ENCODE measurements around the gene RNF135.
"Not testable (repeated sequence)": the region's sequence is repeated elsewhere in the genome, so short reads cannot be mapped to it uniquely, and the experiment has no call there.

The RNF135 gene

DNA sequence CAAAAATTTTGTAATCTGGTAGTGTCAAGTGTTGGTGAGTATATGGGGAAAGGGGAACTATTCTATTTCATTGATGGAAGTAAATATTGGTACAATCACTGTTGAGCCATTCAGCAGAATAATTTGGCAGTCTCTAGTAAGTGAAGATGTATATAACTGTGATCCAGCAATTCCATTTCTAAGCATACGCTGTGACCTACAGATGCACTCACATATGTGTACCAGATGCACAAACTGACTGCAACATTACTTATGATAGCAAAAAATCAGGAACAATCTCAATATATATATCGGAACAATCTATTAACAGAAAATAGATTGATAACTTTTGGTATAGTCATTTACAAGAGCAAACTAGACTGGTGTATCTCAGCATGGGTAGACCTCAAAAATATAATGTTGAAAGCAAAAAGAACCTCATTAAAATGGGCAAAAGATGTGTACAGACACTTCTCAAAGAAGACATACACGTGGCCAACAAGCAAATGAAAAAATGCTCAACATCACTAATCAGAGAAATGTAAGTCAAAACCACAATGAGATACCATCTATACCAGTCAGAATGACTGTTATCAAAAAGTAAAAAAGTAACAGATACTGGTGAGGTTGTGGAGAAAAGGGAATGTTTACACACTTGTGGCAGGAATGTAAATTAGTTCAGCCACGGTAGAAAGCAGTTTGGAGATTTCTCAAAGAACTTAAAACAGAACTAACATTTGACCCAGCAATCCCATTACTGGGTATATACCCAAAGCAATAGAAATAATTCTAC lies 28.3 kb upstream of the RNF135 start:
- CTCF ChIA-PET: no interaction called here
- Mint-ChIP-seq H3K9me3 (no peaks in the 10 kb centered on the region), H3K27me3 (peaks cover 4% of the 10 kb centered on the region), H3K4me3 (no peak overlapping the region), H3K27ac (no peak overlapping the region), H3K4me1 (peaks cover 9% of the 10 kb centered on the region), H3K36me3 (no peaks in the 10 kb centered on the region)
- no peak for DNase-seq

DNA sequence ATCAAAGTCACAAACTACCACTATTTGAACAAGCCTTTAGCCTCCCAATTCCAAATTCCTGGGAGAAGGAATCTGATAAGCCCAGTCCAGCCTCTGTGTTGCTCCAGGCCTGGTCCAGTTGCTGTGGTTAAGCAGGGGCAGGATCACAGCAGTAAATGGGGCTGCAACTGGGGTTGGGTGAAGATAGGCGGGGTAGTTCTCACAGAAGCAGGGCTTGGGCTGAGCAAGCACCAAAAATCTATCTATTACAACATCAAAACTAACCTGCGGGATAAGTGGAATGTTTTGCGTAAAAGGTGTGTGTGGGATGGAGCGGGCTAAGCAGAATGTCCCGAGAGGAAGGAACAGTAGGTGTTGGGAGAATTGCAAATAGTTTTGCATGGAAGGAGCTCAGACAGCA lies 23.0 kb upstream of the RNF135 start:
- DNase-seq: no peak

DNA sequence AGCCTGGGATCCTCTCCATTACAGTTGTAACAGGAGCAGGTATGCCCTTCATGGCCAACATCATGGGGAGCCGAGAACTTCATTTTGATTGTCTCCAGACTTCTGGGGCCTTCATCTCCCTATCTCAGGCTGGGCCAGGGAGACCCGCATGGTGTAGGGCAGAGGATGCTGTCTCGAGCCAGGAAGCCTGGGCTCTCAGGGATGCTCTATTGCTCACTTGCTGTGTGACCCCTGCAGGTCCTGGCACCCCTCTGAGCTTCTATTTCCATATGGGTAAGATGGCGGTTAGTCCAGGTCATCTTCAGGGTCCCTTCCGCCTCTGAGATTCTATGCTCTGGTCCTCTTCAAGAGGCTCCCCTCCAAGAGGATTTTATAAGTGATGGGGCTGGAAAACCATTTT lies 20.6 kb upstream of the RNF135 start:
- H3K4me1 Mint-ChIP-seq: no peaks in the 10 kb centered on the region
- CTCF ChIA-PET: interaction anchor here (0.9 kb wide), 1 partner anchor 12 kb away, joined by 3 read pairs; no protein-coding TSS in a partner anchor

More for the DNA sequence above, 23.0 kb upstream of the RNF135 start:
- Mint-ChIP-seq H3K4me3 (no peak overlapping the region), H3K36me3 (no peaks in the 10 kb centered on the region), H3K27me3 (peaks cover 4% of the 10 kb centered on the region), H3K9me3 (no peaks in the 10 kb centered on the region), H3K27ac (no peak overlapping the region), H3K4me1 (no peaks in the 10 kb centered on the region)
- CTCF ChIA-PET: no interaction called here

DNA sequence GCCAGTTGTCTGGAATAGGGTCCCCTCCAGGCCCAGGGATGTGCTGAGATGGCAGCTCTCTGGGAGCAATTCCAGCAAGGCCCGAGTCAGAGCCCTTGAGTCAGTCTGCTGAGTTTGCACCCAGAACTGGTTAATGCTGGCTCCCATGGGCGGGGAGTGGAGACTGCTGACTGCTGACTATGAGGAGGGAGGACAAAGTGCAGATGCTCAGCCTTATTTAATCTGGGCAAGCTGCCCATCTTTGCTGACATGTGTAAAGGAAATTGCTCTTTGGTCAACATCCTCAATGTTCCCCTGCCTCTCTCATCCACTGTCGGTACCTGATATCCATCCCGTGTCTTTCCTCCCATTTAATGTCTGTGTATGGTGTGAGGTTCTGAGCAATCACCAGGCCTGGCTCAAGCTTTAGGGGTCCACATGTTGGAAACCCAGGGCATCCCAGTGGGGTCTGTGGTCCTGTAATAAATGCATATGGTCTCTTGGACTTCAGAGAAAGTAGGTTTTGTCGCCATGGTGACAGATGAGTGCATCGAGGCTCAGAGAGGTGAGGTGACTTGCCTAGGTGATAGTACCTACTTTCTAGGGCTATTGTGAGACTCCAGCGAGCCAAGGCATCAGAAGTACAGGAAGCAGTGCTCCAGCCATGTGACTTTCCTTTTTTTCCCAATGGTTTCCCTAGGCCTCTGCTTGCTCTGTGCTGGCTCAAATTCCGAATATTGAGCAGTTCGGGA lies 20.0 kb upstream of the RNF135 start:
- Mint-ChIP-seq H3K27me3 (no peaks in the 10 kb centered on the region), H3K36me3 (no peaks in the 10 kb centered on the region), H3K4me1 (no peaks in the 10 kb centered on the region), H3K4me3 (no peak overlapping the region), H3K27ac (no peak overlapping the region), H3K9me3 (no peaks in the 10 kb centered on the region)
- CTCF ChIA-PET: interaction anchor here (0.9 kb wide), 1 partner anchor 13 kb away, joined by 3 read pairs; no protein-coding TSS in a partner anchor
- no peak for DNase-seq

More for the DNA sequence above, 20.6 kb upstream of the RNF135 start:
- Mint-ChIP-seq H3K27me3 (no peaks in the 10 kb centered on the region), H3K36me3 (no peaks in the 10 kb centered on the region), H3K4me3 (no peak overlapping the region), H3K9me3 (no peaks in the 10 kb centered on the region), H3K27ac (no peak overlapping the region)
- no peak for DNase-seq

DNA sequence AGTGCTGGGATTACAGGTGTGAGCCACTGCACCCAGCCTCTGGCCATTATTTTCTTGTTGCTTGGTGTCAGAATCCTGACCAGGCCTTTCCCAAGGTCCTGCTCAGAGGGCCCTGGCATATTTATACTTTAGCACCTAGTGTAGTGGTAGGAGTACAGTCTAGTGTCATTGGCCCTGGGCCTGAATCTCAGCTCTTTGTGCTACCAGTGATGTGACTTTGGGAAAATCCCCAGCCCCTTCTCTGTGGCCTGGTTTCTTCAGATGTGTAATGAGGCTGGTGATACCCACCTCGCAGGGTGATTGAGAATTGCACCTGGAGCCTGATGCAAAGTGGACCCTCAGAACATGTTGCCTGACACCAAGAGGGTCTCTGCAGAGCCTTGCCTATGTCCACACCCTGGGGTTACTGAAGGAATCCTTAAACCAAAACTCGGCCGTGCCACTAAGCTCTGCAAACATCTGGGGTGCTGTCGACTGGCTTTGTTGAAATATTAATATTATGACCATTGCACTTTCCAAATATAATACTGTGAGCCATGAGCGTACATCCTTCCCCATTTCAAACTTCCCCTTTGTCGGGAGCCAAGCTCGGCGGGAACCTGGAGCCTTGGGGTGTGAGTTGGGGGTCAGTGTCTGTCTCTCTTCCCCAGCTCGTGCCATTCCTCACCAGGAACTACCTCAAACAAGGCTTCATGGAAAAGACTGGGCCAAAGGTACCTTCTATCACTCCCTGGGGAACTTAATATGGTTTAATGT lies 18.0 kb upstream of the RNF135 start:
- Mint-ChIP-seq H3K4me3 (no peak overlapping the region), H3K4me1 (no peaks in the 10 kb centered on the region), H3K27me3 (peaks cover 19% of the 10 kb centered on the region), H3K9me3 (no peaks in the 10 kb centered on the region), H3K27ac (no peak overlapping the region), H3K36me3 (no peaks in the 10 kb centered on the region)
- DNase-seq: no peak
- CTCF ChIA-PET: interaction anchor here (1.0 kb wide), 1 partner anchor 262 kb away, joined by 4 read pairs; no protein-coding TSS in a partner anchor

DNA sequence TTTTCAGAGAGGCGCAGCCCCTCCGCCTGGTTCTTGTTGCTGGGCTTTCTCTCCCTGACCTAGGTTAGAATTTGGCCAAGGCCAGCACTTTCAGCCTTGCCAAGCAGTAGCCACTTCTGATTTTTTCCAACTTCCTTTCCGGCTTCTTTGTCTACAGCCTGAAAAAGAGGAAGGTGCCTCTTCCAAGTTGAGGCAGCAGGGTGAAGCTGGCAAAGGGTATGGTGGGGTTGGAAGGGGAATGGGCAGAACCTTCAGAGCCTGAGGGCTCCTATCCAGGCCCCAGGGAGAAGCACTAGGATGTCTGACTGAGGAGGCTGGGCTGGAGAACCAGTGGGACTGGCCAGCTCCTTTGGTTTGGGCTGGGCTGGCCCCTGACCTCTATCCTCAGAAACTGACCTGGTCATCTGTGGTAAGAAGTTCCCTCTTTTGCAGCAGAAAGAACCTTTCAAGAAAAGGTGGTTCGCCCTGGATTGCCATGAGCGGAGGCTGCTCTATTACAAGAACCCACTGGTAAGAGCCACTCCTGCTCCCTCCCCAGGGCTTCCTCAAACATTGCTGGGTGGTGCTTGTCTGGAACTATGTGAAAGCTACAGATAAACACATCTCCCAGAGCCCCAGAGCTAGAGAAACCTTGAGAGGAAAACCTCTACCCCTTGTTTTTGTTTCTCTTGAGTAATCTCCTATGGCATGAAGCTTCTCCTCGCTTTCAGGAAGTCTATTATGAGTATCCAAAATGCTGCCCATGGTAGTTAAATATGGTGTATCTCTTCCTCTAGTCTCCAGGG lies 16.6 kb upstream of the RNF135 start:
- Mint-ChIP-seq H3K4me1 (no peaks in the 10 kb centered on the region), H3K27ac (no peak overlapping the region), H3K36me3 (no peaks in the 10 kb centered on the region), H3K9me3 (no peaks in the 10 kb centered on the region), H3K4me3 (no peak overlapping the region), H3K27me3 (peaks cover 33% of the 10 kb centered on the region)
- CTCF ChIA-PET: no interaction called here
- DNase-seq: no peak

DNA sequence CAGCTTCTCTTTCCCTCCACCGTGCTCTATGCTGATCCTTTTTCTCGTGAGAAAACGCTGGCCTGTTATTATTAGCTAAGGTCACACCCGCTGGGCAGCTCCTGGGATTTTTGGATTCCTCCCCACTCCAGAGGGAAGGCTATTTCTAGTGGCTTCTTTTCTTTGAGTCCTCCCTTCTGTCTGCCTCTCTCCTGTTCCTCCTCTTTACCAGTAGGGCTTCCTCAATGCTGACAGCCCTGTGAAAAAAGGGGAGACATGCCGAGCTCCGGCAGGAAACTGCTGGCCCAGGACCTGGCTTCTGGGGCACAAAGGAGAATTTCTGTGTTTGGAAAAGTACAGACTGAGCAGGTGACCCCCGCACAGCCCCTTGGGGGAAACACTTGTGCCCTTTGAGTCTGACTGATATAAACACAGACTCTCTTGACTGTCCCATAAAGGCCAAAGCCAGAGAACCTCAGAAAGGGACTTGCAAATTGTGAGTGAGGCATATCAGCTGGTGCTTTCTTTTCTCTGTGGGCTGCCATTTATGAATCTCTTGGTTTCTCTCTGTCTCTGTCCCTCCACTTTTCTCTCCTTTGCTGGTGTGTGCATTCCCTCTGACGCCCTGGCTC lies 14.0 kb upstream of the RNF135 start:
- H3K4me3 Mint-ChIP-seq: no peak overlapping the region
- H3K9me3 Mint-ChIP-seq: no peaks in the 10 kb centered on the region
- H3K27me3 Mint-ChIP-seq: peaks cover 43% of the 10 kb centered on the region
- H3K4me1 Mint-ChIP-seq: peaks cover 5% of the 10 kb centered on the region
- no peak for DNase-seq
- CTCF ChIA-PET: no interaction called here
- H3K36me3 Mint-ChIP-seq: no peaks in the 10 kb centered on the region
- H3K27ac Mint-ChIP-seq: no peak overlapping the region

DNA sequence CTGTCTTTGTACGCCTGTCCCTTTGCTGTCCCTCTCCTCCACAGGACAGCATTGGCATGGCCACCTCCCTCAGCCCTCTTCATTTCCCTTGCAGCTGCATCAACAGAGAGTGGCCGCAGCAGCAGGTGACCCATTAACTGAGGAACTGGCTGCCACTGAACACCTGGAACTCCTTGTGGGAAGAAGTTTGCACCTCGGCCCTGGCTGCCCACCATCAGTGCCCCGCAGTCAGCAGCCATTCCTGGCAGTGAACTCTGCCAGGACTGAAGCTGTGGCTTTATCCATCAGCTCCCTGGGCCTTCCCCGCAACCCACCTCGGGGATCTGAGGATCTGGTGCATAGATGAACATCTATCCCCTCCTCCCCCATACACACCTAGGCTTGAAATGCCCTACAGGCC lies 13.1 kb upstream of the RNF135 start:
- H3K36me3 Mint-ChIP-seq: no peaks in the 10 kb centered on the region
- peaks cover 5% of the 10 kb centered on the region for H3K4me1 Mint-ChIP-seq
- no peak overlapping the region for H3K27ac Mint-ChIP-seq
- no peak overlapping the region for H3K4me3 Mint-ChIP-seq
- DNase-seq: no peak
- H3K27me3 Mint-ChIP-seq: peaks cover 43% of the 10 kb centered on the region
- CTCF ChIA-PET: no interaction called here
- H3K9me3 Mint-ChIP-seq: no peaks in the 10 kb centered on the region

DNA sequence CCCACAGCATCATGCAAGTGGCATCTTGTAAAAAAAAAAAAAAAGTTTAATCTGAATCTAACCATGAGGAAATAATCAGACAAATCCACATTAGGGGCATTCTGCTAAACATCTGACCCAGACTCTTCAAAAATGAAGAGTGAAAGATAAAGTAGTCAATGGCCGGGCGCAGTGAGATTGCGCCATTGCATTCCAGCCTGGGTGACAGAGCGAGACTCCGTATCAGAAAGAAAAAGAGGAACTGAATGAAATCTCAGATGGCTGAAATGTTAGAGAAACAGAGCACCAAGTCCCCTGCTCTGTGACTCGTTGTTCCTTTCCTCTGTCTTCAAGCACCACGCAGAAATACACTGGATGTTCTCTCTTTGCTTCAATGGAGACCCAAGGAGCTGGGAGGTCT lies 12.7 kb upstream of the RNF135 start:
- peaks cover 43% of the 10 kb centered on the region for H3K27me3 Mint-ChIP-seq
- DNase-seq: no peak
- H3K4me3 Mint-ChIP-seq: no peak overlapping the region
- H3K36me3 Mint-ChIP-seq: no peaks in the 10 kb centered on the region
- no peaks in the 10 kb centered on the region for H3K9me3 Mint-ChIP-seq
- H3K27ac Mint-ChIP-seq: no peak overlapping the region
- peaks cover 5% of the 10 kb centered on the region for H3K4me1 Mint-ChIP-seq
- CTCF ChIA-PET: no interaction called here

DNA sequence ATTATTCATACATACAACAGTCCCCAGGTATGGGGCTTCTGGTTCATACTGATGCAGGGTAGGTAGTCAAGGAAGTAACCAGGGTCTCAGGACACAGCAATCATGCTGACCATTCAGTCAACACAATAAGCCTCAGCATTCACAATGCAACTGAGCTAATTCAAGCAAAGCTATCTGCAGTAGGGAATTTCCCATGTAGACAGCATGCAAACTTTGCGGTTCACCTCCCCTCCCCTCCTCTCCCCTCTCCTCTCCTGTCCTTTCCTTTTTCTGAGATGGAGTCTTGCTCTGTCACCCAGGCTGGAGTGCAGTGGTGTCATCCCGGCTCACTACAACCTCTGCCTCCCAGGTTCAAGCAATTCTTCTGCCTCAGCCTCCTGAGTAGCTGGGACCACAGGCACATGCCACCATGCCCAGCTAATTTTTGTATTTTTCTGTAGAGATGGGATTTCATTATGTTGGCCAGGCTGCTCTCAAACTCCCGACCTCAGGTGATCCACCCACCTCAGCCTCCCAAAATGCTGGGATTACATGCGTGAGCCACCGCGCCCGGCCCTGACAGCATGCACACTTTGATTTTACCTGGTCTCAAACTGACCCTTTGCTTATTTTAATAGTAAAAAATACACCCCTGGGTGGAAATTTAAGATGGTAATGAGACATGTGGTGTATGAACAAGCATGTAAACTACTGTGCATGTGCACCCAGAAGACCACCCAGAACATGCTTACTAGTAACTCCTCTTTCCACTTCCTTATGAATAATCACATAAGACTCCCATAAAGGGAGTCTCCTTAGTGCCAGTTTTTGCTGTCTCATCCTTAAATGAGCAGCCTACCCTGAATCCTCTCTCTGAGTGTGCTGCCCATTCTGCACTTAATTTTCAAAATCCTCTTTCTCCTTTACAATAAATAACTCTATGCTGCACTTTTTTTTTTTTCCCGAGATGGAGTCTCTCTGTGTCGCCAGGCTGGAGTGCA lies 9.3 kb upstream of the RNF135 start:
- H3K4me1 Mint-ChIP-seq: peaks cover 5% of the 10 kb centered on the region

DNA sequence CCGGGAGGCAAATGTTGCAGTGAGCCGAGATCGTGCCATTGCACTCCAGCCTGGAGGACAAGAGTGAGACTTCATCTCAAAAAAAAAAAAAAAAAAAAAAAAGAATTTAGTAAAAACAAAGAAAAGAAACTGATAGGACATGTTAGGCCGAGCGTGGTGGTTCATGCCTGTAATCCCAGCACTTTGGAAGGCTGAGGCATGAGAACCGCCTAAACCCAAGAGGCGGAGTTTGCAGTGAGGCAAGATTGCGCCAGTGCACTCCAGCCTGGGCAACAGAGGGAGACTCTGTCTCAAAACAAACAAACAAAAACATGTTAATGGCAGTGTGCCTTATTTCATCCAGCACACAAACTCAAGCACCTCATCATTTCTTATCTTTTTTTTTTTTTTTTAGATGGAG lies 6.5 kb upstream of the RNF135 start:
- DNase-seq, CTCF ChIA-PET, H3K4me3 Mint-ChIP-seq, H3K36me3 Mint-ChIP-seq, H3K9me3 Mint-ChIP-seq, H3K27ac Mint-ChIP-seq: not testable (repeated sequence)
- Mint-ChIP-seq H3K4me1 (peaks cover 17% of the 10 kb centered on the region), H3K27me3 (peaks cover 22% of the 10 kb centered on the region)

More for the DNA sequence above, 9.3 kb upstream of the RNF135 start:
- no peaks in the 10 kb centered on the region for H3K9me3 Mint-ChIP-seq
- H3K4me3 Mint-ChIP-seq: no peak overlapping the region
- DNase-seq: no peak
- peaks cover 37% of the 10 kb centered on the region for H3K27me3 Mint-ChIP-seq
- no peaks in the 10 kb centered on the region for H3K36me3 Mint-ChIP-seq
- no peak overlapping the region for H3K27ac Mint-ChIP-seq
- CTCF ChIA-PET: no interaction called here

DNA sequence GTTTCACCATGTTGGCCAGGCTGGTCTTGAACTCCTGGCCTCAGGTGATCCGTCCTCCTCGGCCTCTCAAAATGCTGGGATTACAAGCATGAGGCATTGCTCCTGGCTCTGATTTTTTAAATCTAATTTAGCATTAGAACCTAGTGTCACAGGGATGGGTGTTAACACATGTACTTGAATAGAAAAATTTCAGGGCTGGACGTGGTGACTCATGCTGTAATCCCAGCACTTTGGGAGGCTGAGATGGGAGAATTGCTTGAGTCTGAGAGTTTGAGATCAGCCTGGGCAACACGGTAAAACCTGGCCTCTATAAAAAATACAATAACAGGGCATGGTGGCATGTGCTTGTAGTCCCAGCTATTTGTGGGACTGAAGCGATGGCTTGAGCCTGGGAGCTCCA lies 6.0 kb upstream of the RNF135 start:
- no peak overlapping the region for H3K27ac Mint-ChIP-seq
- CTCF ChIA-PET: no interaction called here

DNA sequence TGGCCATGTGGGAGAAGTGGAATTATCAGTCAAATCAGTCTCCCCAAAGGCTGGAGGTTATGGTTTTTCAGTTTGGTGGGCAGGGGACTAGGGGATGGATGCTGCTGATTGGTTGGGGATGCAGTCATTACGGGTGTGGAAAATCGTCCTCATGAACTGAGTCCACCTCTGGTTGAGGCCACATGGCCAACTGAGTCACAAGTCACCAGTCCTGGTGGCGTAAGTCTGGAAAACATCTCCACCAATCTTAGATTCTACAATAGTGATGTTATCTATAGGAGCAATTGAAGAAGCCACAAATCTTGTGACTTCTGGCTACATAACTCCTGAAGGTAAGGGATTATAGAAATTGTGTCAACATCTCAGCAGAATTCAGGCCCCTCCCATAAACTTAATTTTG lies 5.2 kb upstream of the RNF135 start:
- Mint-ChIP-seq H3K4me1 (peaks cover 28% of the 10 kb centered on the region), H3K27me3 (peaks cover 27% of the 10 kb centered on the region), H3K4me3 (no peak overlapping the region), H3K36me3 (no peaks in the 10 kb centered on the region), H3K9me3 (no peaks in the 10 kb centered on the region), H3K27ac (no peak overlapping the region)
- CTCF ChIA-PET: no interaction called here
- DNase-seq: no peak

More for the DNA sequence above, 6.0 kb upstream of the RNF135 start:
- DNase-seq: no peak
- no peaks in the 10 kb centered on the region for H3K36me3 Mint-ChIP-seq
- H3K27me3 Mint-ChIP-seq: peaks cover 22% of the 10 kb centered on the region
- H3K9me3 Mint-ChIP-seq: no peaks in the 10 kb centered on the region
- H3K4me1 Mint-ChIP-seq: peaks cover 20% of the 10 kb centered on the region
- H3K4me3 Mint-ChIP-seq: no peak overlapping the region
